ENCODE data around the gene SPATA31D4.

- no peak for TF ChIP-seq CTCF (IDR thresholded peaks at IDR 0.05)
- TF ChIP-seq POLR2A (IDR thresholded peaks at IDR 0.05; ENCODE audit: low read depth) = no peak
- no peak for TF ChIP-seq POLR2AphosphoS5 (IDR thresholded peaks at IDR 0.05)
- TF ChIP-seq EP300 (IDR thresholded peaks at IDR 0.05) = no peak
Measured at GRCh38 chr9:81915801-81916505, 12.3 kb upstream of the SPATA31D4 start.
